Activated CD8-positive, alpha-beta memory T cell treated with anti-CD3 and anti-CD28 coated beads, Interleukin-2, amount 50 U/mL, for 1 hour (primary cell): ENCODE data around the gene RPS10.

Experiments
- DNase-seq: peaks from one replicate; pipeline ENCODE4 v3.0.0-alpha.2; 2020; ENCODE audit errors: extremely low read depth

The RPS10 gene

GRCh38 chr6:34370361-34370760 lies 55.5 kb downstream of the RPS10 start:
- DNase-seq = no peak

- no peak for DNase-seq
These were observed 56.5 kb downstream of the RPS10 start for GRCh38 chr6:34369385-34369784.
